GM18498 (cell line): ENCODE results near the gene LATS2.
"Not testable (repeated sequence)": the region's sequence is repeated elsewhere in the genome, so short reads cannot be mapped to it uniquely, and the experiment has no call there.

ENCODE experiments used
- ATAC-seq: cut with Tn5 transposase; IDR thresholded peaks from one replicate; pipeline ENCODE4 v1.9.1; 2021; ENCODE audit warnings: mild to moderate bottlenecking, moderate library complexity; ENCODE audit not compliant: unreplicated experiment

LATS2 gene

GRCh38 chr13:20972731-20973130, 88.7 kb downstream of the LATS2 start:
- ATAC-seq: no peak

GRCh38 chr13:20969182-20969581, 92.2 kb downstream of the LATS2 start:
- no peak for ATAC-seq

DNA sequence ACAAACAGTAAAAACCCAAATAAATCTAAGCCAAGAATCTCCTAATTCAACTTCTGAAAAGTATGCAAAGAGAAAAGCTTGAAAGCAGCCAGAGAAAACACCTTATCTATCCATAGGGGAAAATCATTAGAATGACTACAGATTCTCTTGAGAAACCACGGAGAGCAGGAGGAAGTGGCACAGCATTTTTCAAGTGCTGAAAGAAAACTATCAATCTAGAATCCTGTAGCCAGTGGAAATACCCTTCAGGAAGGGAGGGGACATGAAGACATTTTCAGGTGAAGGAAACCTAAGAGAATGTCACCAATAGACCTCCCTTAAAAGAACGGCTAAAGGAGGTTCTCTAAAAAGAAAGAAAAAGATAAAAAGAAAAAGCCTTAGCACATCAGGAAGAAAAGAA, 92.6 kb downstream of the LATS2 start:
- no peak for ATAC-seq

- no peak for ATAC-seq
Observed at GRCh38 chr13:20967340-20967739, 94.0 kb downstream of the LATS2 start.

- ATAC-seq: no peak
Observed at GRCh38 chr13:20964904-20965303, 96.5 kb downstream of the LATS2 start.

DNA sequence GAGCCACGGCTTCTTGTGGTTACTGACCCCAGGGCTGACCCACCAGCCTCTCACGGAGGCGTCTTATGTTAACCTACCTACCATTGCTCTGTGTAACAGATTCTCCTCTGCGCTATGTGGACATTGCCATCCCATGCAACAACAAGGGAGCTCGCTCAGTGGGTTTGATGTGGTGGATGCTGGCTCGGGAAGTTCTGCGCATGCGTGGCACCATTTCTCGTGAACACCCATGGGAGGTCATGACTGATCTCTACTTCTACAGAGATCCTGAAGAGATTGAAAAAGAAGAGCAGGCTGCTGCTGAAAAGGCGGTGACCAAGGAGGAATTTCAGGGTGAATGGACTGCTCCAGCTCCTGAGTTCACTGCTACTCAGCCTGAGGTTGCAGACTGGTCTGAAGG, 99.7 kb downstream of the LATS2 start:
- not testable (repeated sequence) for ATAC-seq

- no peak for ATAC-seq
Observed at GRCh38 chr13:20960663-20961309, 100.6 kb downstream of the LATS2 start.

GRCh38 chr13:20957049-20957620, 104.3 kb downstream of the LATS2 start:
- ATAC-seq: not testable (repeated sequence)

GRCh38 chr13:20955496-20955895, 105.9 kb downstream of the LATS2 start:
- ATAC-seq: no peak

GRCh38 chr13:20953245-20953931, 108.0 kb downstream of the LATS2 start:
- no peak for ATAC-seq

GRCh38 chr13:20952838-20953237, 108.5 kb downstream of the LATS2 start:
- no peak for ATAC-seq

DNA sequence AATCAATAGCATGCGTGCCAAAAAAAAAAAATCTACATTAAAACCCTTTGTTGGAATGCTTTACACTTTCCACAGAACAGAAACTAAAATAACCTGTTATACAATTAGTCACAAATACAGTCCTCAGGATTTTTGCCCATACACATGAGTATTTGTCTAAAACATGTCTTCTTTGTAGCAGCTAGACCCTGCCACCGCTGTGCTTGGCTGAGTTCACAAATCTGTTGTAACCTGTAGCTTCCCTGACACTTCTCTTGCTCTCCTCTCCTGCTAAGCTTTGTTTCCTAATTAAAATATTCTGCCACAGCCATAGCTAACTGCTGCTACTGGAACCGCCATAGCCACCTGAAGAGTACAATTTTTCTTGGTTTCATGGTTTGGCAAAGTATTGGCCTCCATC, 113.4 kb downstream of the LATS2 start:
- ATAC-seq: not testable (repeated sequence)

GRCh38 chr13:20945952-20946383, 115.4 kb downstream of the LATS2 start:
- ATAC-seq: no peak

DNA sequence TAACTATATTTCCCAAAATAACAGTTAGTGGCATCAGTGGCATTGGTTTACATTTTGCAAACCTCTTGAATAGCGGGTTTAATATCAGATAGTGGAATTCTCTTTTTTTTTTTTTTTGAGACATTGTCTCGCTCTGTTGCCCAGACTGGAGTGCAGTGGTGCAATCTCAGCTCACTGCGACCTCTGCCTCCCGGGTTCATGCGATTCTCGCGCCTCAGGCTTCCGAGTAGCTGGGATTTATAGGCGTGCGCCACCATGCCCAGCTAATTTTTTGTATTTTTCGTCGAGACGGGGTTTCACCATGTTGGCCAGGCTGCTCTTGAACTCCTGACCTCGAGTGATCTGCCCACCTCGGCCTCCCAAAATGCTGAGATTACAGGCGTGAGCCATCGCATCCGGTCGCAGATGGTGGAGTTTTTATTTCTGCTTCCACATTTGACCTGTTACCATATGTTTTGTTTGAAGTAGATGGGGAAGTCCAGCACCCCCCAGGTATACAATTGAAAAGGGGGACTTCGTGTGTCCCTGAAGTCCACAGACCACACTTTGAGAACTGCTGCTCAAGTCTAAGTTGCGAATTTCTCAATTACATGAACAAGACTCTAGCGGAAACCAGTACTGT, 118.3 kb downstream of the LATS2 start:
- ATAC-seq: no peak

GRCh38 chr13:20940511-20940910, 120.9 kb downstream of the LATS2 start:
- ATAC-seq: not testable (repeated sequence)

GRCh38 chr13:20940083-20940482, 121.3 kb downstream of the LATS2 start:
- ATAC-seq: no peak

- no peak for ATAC-seq
Observed at GRCh38 chr13:20939662-20940061, 121.7 kb downstream of the LATS2 start.

- ATAC-seq: no peak
Observed at GRCh38 chr13:20938302-20938701, 123.1 kb downstream of the LATS2 start.

DNA sequence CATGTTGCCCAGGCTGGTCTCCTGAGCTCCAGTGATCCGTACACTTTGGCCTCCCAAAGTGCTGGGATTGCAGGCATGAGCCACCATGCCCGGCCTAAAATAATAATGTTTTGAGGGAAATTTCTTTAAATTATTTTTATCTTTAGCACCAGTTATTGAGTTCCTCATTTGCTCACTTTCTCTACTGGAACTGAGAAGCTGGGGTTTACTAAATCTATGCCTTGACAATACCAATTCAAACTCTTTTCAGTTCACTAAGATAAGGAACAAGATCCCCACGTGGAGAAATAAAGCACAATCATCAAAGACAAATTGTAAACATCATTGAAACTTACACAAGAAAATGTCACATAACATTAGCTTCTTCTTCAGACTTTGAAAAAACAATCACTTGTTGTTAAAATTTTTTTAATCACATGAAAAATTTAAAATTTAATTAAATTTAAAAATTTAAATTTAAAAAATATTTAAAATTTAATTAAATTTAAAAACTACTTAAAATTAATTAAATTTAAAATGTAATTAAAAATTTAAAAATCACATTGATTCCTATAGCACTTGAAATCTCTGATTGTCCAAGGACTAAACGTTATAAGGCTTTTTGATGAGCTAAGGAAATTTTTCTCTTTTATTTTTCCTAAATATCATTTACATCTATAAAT, 133.7 kb downstream of the LATS2 start:
- ATAC-seq: no peak

- not testable (repeated sequence) for ATAC-seq
Observed at GRCh38 chr13:20925395-20925790, 136.0 kb downstream of the LATS2 start.

DNA sequence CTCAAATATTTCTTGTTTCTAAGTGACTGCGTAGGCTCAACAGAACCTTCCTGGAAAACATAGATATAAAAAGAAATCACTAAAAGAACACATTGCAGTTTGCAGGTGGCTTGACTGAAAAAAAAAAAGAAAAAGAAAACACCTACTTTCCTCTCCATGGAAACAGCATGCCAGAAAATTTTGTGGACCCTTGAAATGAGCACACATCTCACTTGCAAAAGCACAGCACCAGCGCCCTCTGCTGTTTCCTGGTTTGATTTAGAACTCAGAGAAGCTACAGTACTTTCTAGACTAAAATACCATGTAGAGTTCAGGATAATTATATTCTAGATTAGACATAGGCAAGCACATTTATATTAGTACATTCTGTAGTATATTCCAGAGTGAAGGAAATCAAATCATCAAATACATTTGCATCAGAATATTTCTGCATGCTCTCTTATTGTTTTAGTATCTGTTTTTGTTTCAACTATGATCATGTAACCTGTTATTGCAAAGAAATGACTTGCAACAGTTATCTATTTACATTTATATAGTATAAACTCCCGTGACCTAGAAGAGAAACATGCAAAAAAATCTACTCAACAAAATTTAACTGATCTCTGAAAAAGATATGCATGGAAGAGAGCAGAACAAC, 136.5 kb downstream of the LATS2 start:
- no peak for ATAC-seq
